GM12878 (cell line): Measurements from ENCODE around the gene HNRNPH3. TPM values are rescaled to one million over a fixed set of nuclear protein-coding genes. Genes with fewer than 3 reads are reported as not detected.
A peak's percentile ranks its signal among the peaks of the same experiment; 100 is the strongest.

Source experiments
- ATAC-seq: fragments of 200-7000 bp; cut with Tn5 transposase; 3 replicates; pipeline ENCODE4 v1.9.1; 2020; ENCODE audit warnings: mild to moderate bottlenecking, moderate library complexity
- BruUV-seq: library from RNA; stranded (reverse); fragments of 400-500 nt; replicated peaks from 2 replicates; lab custom pipeline; 2021; lab: Mats Ljungman, UMichigan
- CTCF ChIA-PET: fragments of 300-600 bp; sonication (Branson Sonifier 250); formaldehyde crosslinking; extraction: SDS; loops from one replicate; lab custom pipeline; 2021; ENCODE audit warnings: inconsistent platforms; lab: Yijun Ruan, JAX
- POLR2A ChIA-PET: fragments of 350-600 bp; formaldehyde crosslinking; extraction: SDS; loops from one replicate; lab custom pipeline; 2021; ENCODE audit warnings: inconsistent platforms; lab: Charles Lee
- RAD21 ChIA-PET: fragments of 300-600 bp; sonication (Branson Sonifier 250); formaldehyde crosslinking; loops from one replicate; lab custom pipeline; 2023; ENCODE audit warnings: antibody characterized with exemption; ENCODE audit not compliant: unreplicated experiment; lab: Charles Lee
- SMC1A ChIA-PET: fragments of 300-600 bp; sonication (Branson Sonifier 250); formaldehyde crosslinking; loops from one replicate; lab custom pipeline; 2023; ENCODE audit not compliant: unreplicated experiment, uncharacterized antibody; lab: Charles Lee
- DNase-seq: peaks from one replicate; pipeline ENCODE4 v3.0.0-alpha.2; 2011; ENCODE audit warnings: low read depth, low spot score
- FAIRE-seq: peaks from 3 replicates; lab custom pipeline; 2011; peaks lifted over from hg19 to GRCh38; lab: Jason Lieb, UNC
- H2AFZ ChIP-seq: 2 replicates; pipeline ENCODE4 v1.6.0; 2011; ENCODE audit warnings: low read depth, low read length, control low read depth; ENCODE audit not compliant: control insufficient read depth
- H3K27ac ChIP-seq: 2 replicates; pipeline ENCODE4 v1.5.1; 2011; ENCODE audit warnings: control low read depth; ENCODE audit not compliant: control insufficient read depth, insufficient read depth
- H3K27me3 ChIP-seq, 2 experiments: replicated peaks in 1 of 2; 2 replicates each; pipeline versions ENCODE4 v1.6.0 to v1.6.1; 2011; ENCODE audit warnings: low read length in 1 of 2; ENCODE audit not compliant: control insufficient read depth in 2 of 2, insufficient read depth in 2 of 2
- H3K36me3 ChIP-seq, 2 experiments: 2 replicates each; pipeline ENCODE4 v1.5.1; 2011; ENCODE audit warnings: low read length in 1 of 2; ENCODE audit not compliant: control insufficient read depth in 2 of 2, insufficient read depth in 2 of 2
- H3K4me1 ChIP-seq: 2 replicates; pipeline ENCODE4 v1.6.1; 2011; ENCODE audit warnings: mild to moderate bottlenecking, low read length, moderate library complexity, mixed read lengths; ENCODE audit not compliant: control insufficient read depth, insufficient read depth
- H3K4me2 ChIP-seq: 2 replicates; pipeline ENCODE4 v1.6.0; 2011; ENCODE audit warnings: control low read depth; ENCODE audit not compliant: control insufficient read depth, insufficient read depth
- H3K4me3 ChIP-seq: fragments of 200-600 bp; sonication (generic); 2 replicates; pipeline ENCODE4 v1.5.1; 2016
- H3K79me2 ChIP-seq: 2 replicates; pipeline ENCODE4 v1.6.0; 2011; ENCODE audit warnings: low read length; ENCODE audit not compliant: control insufficient read depth, insufficient read depth
- H3K9ac ChIP-seq: 2 replicates; pipeline ENCODE4 v1.8.0; 2011; ENCODE audit warnings: low read length, control low read depth, mixed read lengths; ENCODE audit not compliant: control insufficient read depth, insufficient read depth
- H3K9me3 ChIP-seq: replicated peaks from 3 replicates; pipeline ENCODE4 v1.5.1; 2011; ENCODE audit warnings: mild to moderate bottlenecking, low read length; ENCODE audit not compliant: control insufficient read depth, insufficient read depth
- H4K20me1 ChIP-seq: 2 replicates; pipeline ENCODE4 v1.6.0; 2011; ENCODE audit not compliant: control insufficient read depth, insufficient read depth
- CREM ChIP-seq: IDR thresholded peaks from 2 replicates; pipeline ENCODE4 v1.6.1; 2014; ENCODE audit warnings: antibody characterized with exemption, low read depth
- EGR1 ChIP-seq, 2 experiments: IDR thresholded peaks; 1 replicate in 1 of 2; 2 replicates in 1 of 2; pipeline ENCODE4 v1.6.1; 2011 to 2012; ENCODE audit warnings: low read depth in 2 of 2, low read length in 2 of 2, borderline replicate concordance in 1 of 2, mild to moderate bottlenecking in 1 of 2, moderate library complexity in 1 of 2
- ESRRA ChIP-seq: IDR thresholded peaks from 2 replicates; pipeline ENCODE4 v1.6.1; 2012; ENCODE audit warnings: mild to moderate bottlenecking, low read length, improper control_type of control experiment
- FOS ChIP-seq: IDR thresholded peaks from 3 replicates; pipeline ENCODE4 v1.6.1; 2011; ENCODE audit warnings: borderline replicate concordance; ENCODE audit not compliant: insufficient read length; ENCODE audit errors: extremely low read depth
- HDAC6 ChIP-seq: fragments of 200-600 bp; sonication (generic); IDR thresholded peaks from one replicate; pipeline ENCODE4 v1.8.0; 2017; ENCODE audit warnings: antibody characterized with exemption; ENCODE audit not compliant: unreplicated experiment
- IKZF2 ChIP-seq, 2 experiments: fragments of 450-650 bp; IDR thresholded peaks; 2 replicates each; pipeline ENCODE4 v1.6.1; 2017; ENCODE audit warnings: mild to moderate bottlenecking in 2 of 2, moderate library complexity in 2 of 2
- NR2F1 ChIP-seq: fragments of 450-650 bp; conservative IDR thresholded peaks from 2 replicates; pipeline ENCODE4 v1.6.1; 2017; ENCODE audit warnings: mild to moderate bottlenecking
- NRF1 ChIP-seq: conservative IDR thresholded peaks from 2 replicates; pipeline ENCODE4 v1.6.1; 2011; ENCODE audit warnings: mild to moderate bottlenecking, low read depth, low read length, improper control_type of control experiment
- POLR2AphosphoS2 ChIP-seq: IDR thresholded peaks from 2 replicates; pipeline ENCODE4 v1.6.1; 2011; ENCODE audit warnings: low read depth, mild to moderate bottlenecking, low read length, improper control_type of control experiment, moderate library complexity
- RAD21 ChIP-seq: IDR thresholded peaks from 2 replicates; pipeline ENCODE4 v1.6.1; 2011; ENCODE audit warnings: mild to moderate bottlenecking, low read depth, low read length, moderate library complexity; ENCODE audit not compliant: insufficient read depth
- RB1 ChIP-seq: fragments of 450-650 bp; formaldehyde crosslinking; IDR thresholded peaks from 2 replicates; pipeline ENCODE4 v1.6.1; 2017; ENCODE audit warnings: mild to moderate bottlenecking, borderline replicate concordance
- SMAD5 ChIP-seq: IDR thresholded peaks from 2 replicates; pipeline ENCODE4 v1.6.1; 2016; ENCODE audit warnings: antibody characterized with exemption, low read depth
- SUZ12 ChIP-seq: fragments of 200-600 bp; sonication (generic); IDR thresholded peaks from one replicate; pipeline ENCODE4 v1.6.1; 2018; ENCODE audit warnings: antibody characterized with exemption, mild to moderate bottlenecking; ENCODE audit not compliant: unreplicated experiment
- TARDBP ChIP-seq: IDR thresholded peaks from 2 replicates; pipeline ENCODE4 v1.6.1; 2016; ENCODE audit warnings: borderline replicate concordance
- YBX1 ChIP-seq: fragments of 450-650 bp; IDR thresholded peaks from 2 replicates; pipeline ENCODE4 v1.6.1; 2016; ENCODE audit warnings: antibody characterized with exemption
- ZNF622 ChIP-seq: fragments of 450-650 bp; IDR thresholded peaks from 2 replicates; pipeline ENCODE4 v1.6.1; 2017; ENCODE audit warnings: mild to moderate bottlenecking, inconsistent platforms
- WGBS: methylation state at CpG from one replicate; pipeline ENCODE4 v1.1.6; 2016; ENCODE audit warnings: low lambda C conversion rate; ENCODE audit not compliant: insufficient replicate concordance, insufficient coverage; ENCODE audit errors: missing lambda C conversion rate; 5-methylcytosine and 5-hydroxymethylcytosine counted together
- in situ Hi-C: fragments of 300-500 bp; cut with MboI; formaldehyde crosslinking; loops from 9 replicates; pipeline ENCODE4 v1.14.3; 2018; ENCODE audit warnings: mixed read lengths
- intact Hi-C: fragments of 100-400 bp; cut with micrococcal nuclease; formaldehyde crosslinking; loops from one replicate; pipeline ENCODE4 v1.14.2; 2022; ENCODE audit not compliant: unreplicated experiment
- polyA plus RNA-seq, 11 experiments: library from polyadenylated mRNA; depleted of rRNA in 4 of 11; unstranded in 6 of 11; stranded (reverse) in 5 of 11; fragments of >200 nt; fragmentation: Nextera tagmentation in 4 of 11; fragmentation: Illumina TruSeq in 1 of 11; extraction: Ambion mirVana in 4 of 11; extraction: Trizol in 1 of 11; gene quantifications; 1 replicate in 1 of 11; 2 replicates in 10 of 11; pipeline versions ENCODE4 v1.2.1 to v1.2.3, GENCODE V29; 2011 to 2016; ENCODE audit warnings: inconsistent platforms in 2 of 11, missing spikeins in 2 of 11, low read depth in 1 of 11
- total RNA-seq, 4 experiments: library from RNA; depleted of rRNA in 3 of 4; stranded (reverse); fragments of >200 nt in 3 of 4; fragmentation: Illumina TruSeq in 1 of 4; extraction: Trizol in 1 of 4; gene quantifications; 2 replicates each; pipeline versions ENCODE4 v1.2.1 to v1.2.3, GENCODE V29; 2013 to 2021
- TF ChIP-seq, protein P1 (sequence below): IDR thresholded peaks from 2 replicates; pipeline ENCODE4 v1.6.1; 2012; ENCODE audit warnings: mild to moderate bottlenecking, low read depth, low read length
- TF ChIP-seq, protein P2 (sequence below): fragments of 450-650 bp; IDR thresholded peaks from 2 replicates; pipeline ENCODE4 v1.6.1; 2017; ENCODE audit warnings: borderline replicate concordance

Gene HNRNPH3
- total and polyA plus RNA-seq, 10 of the 15 experiments (the other 5 are each of a cell fraction or from before 2014, with no cell fraction given): 20.1 to 292 (median 121) TPM

DNA sequence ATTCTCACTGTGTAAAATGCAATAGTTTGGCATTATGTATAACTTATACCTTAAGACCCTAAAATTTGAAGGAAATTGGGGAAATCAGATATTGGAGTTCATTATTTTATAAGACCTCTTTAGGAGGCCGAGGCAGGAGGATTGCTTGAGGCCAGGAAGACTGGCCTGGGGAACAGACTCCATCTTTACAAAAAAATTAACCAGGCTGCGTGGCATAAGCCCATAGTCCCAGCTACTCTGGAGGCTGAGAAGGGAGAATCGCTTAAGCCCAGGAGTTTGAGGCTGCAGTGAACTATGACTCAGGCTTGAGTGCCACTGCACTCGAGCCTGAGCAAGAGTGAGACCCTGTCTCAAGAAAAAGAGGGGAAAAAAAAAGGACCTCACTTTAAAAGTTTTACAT lies 14.9 kb downstream of the HNRNPH3 start:
- intact Hi-C loops: no loop called here
- 79% methylated on average over 4 of the region's 4 CpGs for WGBS
- no peak overlapping the region for H3K9ac ChIP-seq
- no peak for TF ChIP-seq ESRRA
- TF ChIP-seq NRF1: no peak
- TF ChIP-seq RB1: no peak
- TF ChIP-seq RAD21: no peak
- TF ChIP-seq YBX1: no peak
- no peak for TF ChIP-seq HDAC6
- TF ChIP-seq, protein P1, sequence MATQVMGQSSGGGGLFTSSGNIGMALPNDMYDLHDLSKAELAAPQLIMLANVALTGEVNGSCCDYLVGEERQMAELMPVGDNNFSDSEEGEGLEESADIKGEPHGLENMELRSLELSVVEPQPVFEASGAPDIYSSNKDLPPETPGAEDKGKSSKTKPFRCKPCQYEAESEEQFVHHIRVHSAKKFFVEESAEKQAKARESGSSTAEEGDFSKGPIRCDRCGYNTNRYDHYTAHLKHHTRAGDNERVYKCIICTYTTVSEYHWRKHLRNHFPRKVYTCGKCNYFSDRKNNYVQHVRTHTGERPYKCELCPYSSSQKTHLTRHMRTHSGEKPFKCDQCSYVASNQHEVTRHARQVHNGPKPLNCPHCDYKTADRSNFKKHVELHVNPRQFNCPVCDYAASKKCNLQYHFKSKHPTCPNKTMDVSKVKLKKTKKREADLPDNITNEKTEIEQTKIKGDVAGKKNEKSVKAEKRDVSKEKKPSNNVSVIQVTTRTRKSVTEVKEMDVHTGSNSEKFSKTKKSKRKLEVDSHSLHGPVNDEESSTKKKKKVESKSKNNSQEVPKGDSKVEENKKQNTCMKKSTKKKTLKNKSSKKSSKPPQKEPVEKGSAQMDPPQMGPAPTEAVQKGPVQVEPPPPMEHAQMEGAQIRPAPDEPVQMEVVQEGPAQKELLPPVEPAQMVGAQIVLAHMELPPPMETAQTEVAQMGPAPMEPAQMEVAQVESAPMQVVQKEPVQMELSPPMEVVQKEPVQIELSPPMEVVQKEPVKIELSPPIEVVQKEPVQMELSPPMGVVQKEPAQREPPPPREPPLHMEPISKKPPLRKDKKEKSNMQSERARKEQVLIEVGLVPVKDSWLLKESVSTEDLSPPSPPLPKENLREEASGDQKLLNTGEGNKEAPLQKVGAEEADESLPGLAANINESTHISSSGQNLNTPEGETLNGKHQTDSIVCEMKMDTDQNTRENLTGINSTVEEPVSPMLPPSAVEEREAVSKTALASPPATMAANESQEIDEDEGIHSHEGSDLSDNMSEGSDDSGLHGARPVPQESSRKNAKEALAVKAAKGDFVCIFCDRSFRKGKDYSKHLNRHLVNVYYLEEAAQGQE: no peak
- 0 out of 2 replicates have a peak, but pooled peaks have one; percentile 32 for TF ChIP-seq POLR2AphosphoS2
- 0 out of 2 replicates have a peak, but pooled peaks have one; percentile 26 for TF ChIP-seq SMAD5
- TF ChIP-seq FOS: no peak
- TF ChIP-seq EGR1 (IDR thresholded peaks at IDR 0.05; ENCODE audit: borderline replicate concordance in 1 of 2, low read depth in 2 of 2, low read length in 2 of 2): no peak
- TF ChIP-seq IKZF2 (IDR thresholded peaks at IDR 0.05): no peak
- TF ChIP-seq SUZ12: no peak
- no peak for TF ChIP-seq TARDBP
- TF ChIP-seq ZNF622: no peak
- no peak for TF ChIP-seq NR2F1
- no peak for TF ChIP-seq CREM
- TF ChIP-seq, protein P2, sequence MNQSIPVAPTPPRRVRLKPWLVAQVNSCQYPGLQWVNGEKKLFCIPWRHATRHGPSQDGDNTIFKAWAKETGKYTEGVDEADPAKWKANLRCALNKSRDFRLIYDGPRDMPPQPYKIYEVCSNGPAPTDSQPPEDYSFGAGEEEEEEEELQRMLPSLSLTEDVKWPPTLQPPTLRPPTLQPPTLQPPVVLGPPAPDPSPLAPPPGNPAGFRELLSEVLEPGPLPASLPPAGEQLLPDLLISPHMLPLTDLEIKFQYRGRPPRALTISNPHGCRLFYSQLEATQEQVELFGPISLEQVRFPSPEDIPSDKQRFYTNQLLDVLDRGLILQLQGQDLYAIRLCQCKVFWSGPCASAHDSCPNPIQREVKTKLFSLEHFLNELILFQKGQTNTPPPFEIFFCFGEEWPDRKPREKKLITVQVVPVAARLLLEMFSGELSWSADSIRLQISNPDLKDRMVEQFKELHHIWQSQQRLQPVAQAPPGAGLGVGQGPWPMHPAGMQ: no peak
- TF ChIP-seq, all 136 proteins: peak for 2
- Histone ChIP-seq H3K27me3 (no peaks in the 10 kb centered on the region), H3K79me2 (no peaks in the 10 kb centered on the region; the same call in 1 of the 2 replicates), H3K4me1 (no peaks in the 10 kb centered on the region), H4K20me1 (no peaks in the 10 kb centered on the region), H3K4me2 (no peak overlapping the region), H2AFZ (no peak overlapping the region), H3K36me3 (peaks cover 0 to 23% of the 10 kb centered on the region in 2 experiments; a peak in 2 of 4 replicates), H3K9me3 (no peaks in the 10 kb centered on the region), H3K4me3 (no peak overlapping the region), H3K27ac (no peak overlapping the region)
- ATAC-seq (no peak), FAIRE-seq (no peak), DNase-seq (no peak)
- SMC1A ChIA-PET: interaction anchor here (2.2 to 2.5 kb wide), 2 partner anchors 16 to 134 kb away, joined by 10 to 24 read pairs; no protein-coding TSS in a partner anchor
- POLR2A ChIA-PET: interaction anchor here (0.6 kb wide), 3 partner anchors 9 to 506 kb away, joined by 3 to 6 read pairs (median 5); partner anchors contain the start of gene HNRNPH3
- in situ Hi-C loops: no loop called here
- BruUV-seq: no TSS peak
- RAD21 ChIA-PET: no interaction called here
- CTCF ChIA-PET: interaction anchor here (0.6 to 3.0 kb wide), 7 partner anchors 8 to 134 kb away, joined by 3 to 32 read pairs (median 14); partner anchors contain the start of genes HNRNPH3 and PBLD
